Stimulated activated CD8-positive, alpha-beta memory T cell treated with anti-CD3 and anti-CD28 coated beads, Interleukin-12 subunit alpha, Interleukin-12 subunit beta, amount 100 ng/mL, for 24 hours (primary cell): ENCODE results near the gene FAM3A.

Experiments used
- DNase-seq: peaks from one replicate; pipeline ENCODE4 v3.0.0-alpha.2; 2020; ENCODE audit errors: extremely low read depth

FAM3A gene

DNA sequence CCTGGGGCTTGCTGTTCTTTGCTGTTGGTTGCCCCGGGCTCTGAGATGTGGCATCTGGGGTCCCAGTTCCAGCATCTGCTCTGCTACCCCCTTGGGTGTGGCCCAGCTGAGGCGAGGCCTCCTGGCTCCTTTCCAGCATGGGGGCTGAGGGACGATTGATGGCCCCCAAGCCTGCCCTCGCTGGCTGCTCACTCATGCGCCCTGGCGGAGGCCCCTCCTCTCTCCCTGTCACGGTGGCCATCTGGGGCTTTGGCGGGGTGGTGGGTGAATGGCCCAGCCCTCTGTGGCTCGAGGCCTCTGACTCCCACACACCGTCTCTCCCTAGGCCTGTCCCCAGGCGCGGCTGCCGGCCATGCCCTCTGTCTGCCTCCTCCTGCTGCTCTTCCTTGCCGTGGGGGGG, 56.2 kb downstream of the FAM3A start:
- DNase-seq: no peak

DNA sequence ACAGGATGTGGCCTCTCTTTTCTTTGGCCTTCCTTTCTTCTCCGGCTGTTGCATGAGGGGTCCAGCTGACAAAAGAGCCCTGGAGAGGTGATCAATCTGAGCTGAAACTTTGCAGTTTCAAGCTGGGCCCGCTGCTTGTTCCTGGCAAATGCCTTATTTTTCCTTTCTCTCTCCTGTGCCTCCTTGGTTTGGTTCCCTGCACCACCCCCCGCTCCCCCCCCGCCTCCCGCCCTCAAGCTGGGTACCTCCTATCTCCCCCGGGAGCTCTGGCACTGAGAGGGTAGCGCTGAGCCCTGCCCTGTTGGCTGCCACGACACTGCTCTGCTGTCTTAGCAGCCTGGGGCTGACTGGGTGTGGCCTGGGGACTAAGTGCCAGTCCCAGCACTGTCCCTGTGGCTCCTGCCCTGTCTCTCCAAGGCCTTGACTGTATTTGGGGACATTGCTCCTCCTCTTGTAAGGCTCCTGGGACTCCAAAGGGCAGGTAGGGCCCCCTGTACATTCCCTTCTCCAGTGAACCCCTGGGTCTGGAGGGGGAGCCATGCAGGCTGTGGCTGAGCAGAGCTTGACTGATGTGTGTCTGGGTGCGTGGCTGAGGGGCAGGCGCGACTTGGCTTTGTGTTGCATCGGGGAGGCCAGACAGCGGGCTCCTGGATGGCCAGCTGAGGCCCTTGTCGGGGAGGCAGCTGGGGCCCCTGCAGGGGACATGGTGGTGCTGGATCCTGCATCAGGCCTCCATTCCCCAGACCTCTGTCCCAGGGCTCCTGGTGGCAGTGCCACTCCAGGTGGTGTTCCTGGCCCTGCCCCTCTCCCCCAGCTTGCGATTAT, 56.9 kb downstream of the FAM3A start:
- no peak for DNase-seq

- no peak for DNase-seq
These were observed 57.7 kb downstream of the FAM3A start, which contains the start of gene PLXNA3 for GRCh38 chrX:154458116-154458953. Gene PLXNA3, plus strand, starts transcription at chrX:154458281. Its CDS starts 1,903 bp downstream, at chrX:154460184.

DNA sequence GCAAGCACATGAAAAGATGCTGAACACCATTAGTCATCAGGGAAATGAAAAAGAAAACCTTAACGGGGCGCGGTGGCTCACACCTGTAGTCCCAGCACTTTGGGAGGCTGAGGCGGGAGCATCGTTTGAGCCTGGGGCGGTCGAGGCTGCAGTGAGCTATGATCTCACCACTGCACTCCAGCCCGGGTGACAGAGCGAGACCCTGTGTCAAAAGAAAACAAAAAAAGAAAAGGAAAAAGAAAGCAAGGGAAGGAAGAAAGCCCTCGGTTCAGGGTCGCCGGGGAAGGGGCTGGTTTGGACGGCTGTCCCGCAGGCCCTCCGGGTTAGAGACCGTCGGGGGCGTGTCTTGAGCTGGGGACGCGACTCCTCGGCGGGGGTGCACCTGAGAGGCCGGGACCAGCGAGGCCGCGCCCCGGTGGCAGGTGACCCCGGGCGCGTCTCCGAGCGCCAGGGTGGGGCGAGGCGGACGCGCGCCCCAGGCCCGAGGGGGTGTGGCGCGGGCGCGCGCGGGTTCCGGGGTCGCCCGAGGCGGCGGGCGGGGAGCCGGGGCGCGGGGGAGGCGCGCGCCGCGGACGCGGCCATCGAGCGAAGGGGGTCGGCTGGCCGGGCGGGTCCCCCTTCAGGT, 58.4 kb downstream of the FAM3A start:
- no peak for DNase-seq
